WTC11 (cell line): ENCODE measurements around the gene PRR7. TPM values are rescaled to one million over a fixed set of nuclear protein-coding genes. Genes with fewer than 3 reads are reported as not detected.

Experiments
- ARID4B ChIP-seq: sonication (generic); formaldehyde crosslinking; IDR thresholded peaks from 2 replicates; pipeline ENCODE4 v1.8.0; 2023; ENCODE audit warnings: missing genetic modification reagents, mild to moderate bottlenecking, borderline replicate concordance
- ATF3 ChIP-seq: sonication (generic); formaldehyde crosslinking; conservative IDR thresholded peaks from 2 replicates; pipeline ENCODE4 v1.8.1; 2022; ENCODE audit warnings: mild to moderate bottlenecking, missing genetic modification reagents
- ATF6 ChIP-seq: sonication (generic); formaldehyde crosslinking; IDR thresholded peaks from 2 replicates; pipeline ENCODE4 v1.8.1; 2023; ENCODE audit warnings: mild to moderate bottlenecking, missing genetic modification reagents
- E2F1 ChIP-seq: sonication (generic); formaldehyde crosslinking; IDR thresholded peaks from 2 replicates; pipeline ENCODE4 v1.8.0; 2022; ENCODE audit warnings: mild to moderate bottlenecking, missing genetic modification reagents
- EMX1 ChIP-seq: fragments of 250-450 bp; sonication (Bioruptor Pico); IDR thresholded peaks from 2 replicates; pipeline ENCODE4 v1.8.0; 2021; ENCODE audit warnings: mild to moderate bottlenecking
- ESRRA ChIP-seq: sonication (generic); formaldehyde crosslinking; IDR thresholded peaks from 2 replicates; pipeline ENCODE4 v1.8.1; 2022; ENCODE audit warnings: mild to moderate bottlenecking, missing genetic modification reagents, borderline replicate concordance
- ETV6 ChIP-seq: sonication (generic); formaldehyde crosslinking; IDR thresholded peaks from 2 replicates; pipeline ENCODE4 v1.8.1; 2022; ENCODE audit warnings: mild to moderate bottlenecking, missing genetic modification reagents
- FOXJ3 ChIP-seq: sonication (generic); formaldehyde crosslinking; IDR thresholded peaks from 2 replicates; pipeline ENCODE4 v1.9.0; 2021; ENCODE audit warnings: missing genetic modification reagents, mild to moderate bottlenecking, borderline replicate concordance
- FOXK1 ChIP-seq: sonication (generic); formaldehyde crosslinking; IDR thresholded peaks from 2 replicates; pipeline ENCODE4 v1.8.0; 2022; ENCODE audit warnings: mild to moderate bottlenecking, moderate library complexity, missing genetic modification reagents
- FOXP1 ChIP-seq: sonication (generic); formaldehyde crosslinking; IDR thresholded peaks from 2 replicates; pipeline ENCODE4 v1.8.0; 2022; ENCODE audit warnings: missing genetic modification reagents, mild to moderate bottlenecking, moderate library complexity, borderline replicate concordance
- FOXP4 ChIP-seq: sonication (generic); formaldehyde crosslinking; IDR thresholded peaks from 2 replicates; pipeline ENCODE4 v1.8.0; 2022; ENCODE audit warnings: mild to moderate bottlenecking, missing genetic modification reagents
- GABPB1 ChIP-seq: sonication (generic); formaldehyde crosslinking; IDR thresholded peaks from 2 replicates; pipeline ENCODE4 v1.8.1; 2023; ENCODE audit warnings: mild to moderate bottlenecking, missing genetic modification reagents
- IRF1 ChIP-seq: sonication (generic); formaldehyde crosslinking; IDR thresholded peaks from 2 replicates; pipeline ENCODE4 v1.8.0; 2023; ENCODE audit warnings: missing genetic modification reagents
- MAX ChIP-seq: sonication (generic); formaldehyde crosslinking; IDR thresholded peaks from 2 replicates; pipeline ENCODE4 v1.8.0; 2022; ENCODE audit warnings: mild to moderate bottlenecking, missing genetic modification reagents
- MYBL2 ChIP-seq: sonication (generic); formaldehyde crosslinking; IDR thresholded peaks from 2 replicates; pipeline ENCODE4 v1.8.1; 2023; ENCODE audit warnings: mild to moderate bottlenecking, moderate library complexity, missing genetic modification reagents
- NFE2L1 ChIP-seq: sonication (generic); formaldehyde crosslinking; IDR thresholded peaks from 2 replicates; pipeline ENCODE4 v1.8.1; 2023; ENCODE audit warnings: missing genetic modification reagents
- NFYB ChIP-seq: sonication (generic); formaldehyde crosslinking; conservative IDR thresholded peaks from 2 replicates; pipeline ENCODE4 v1.8.0; 2022; ENCODE audit warnings: low read depth, missing genetic modification reagents
- NR1H2 ChIP-seq: sonication (generic); formaldehyde crosslinking; IDR thresholded peaks from 2 replicates; pipeline ENCODE4 v1.9.0; 2021; ENCODE audit warnings: mild to moderate bottlenecking, moderate library complexity, missing genetic modification reagents
- NR2C2 ChIP-seq: sonication (generic); formaldehyde crosslinking; IDR thresholded peaks from 2 replicates; pipeline ENCODE4 v1.8.0; 2022; ENCODE audit warnings: mild to moderate bottlenecking, missing genetic modification reagents
- OVOL2 ChIP-seq: fragments of 250-450 bp; sonication (Bioruptor Pico); IDR thresholded peaks from 2 replicates; pipeline ENCODE4 v1.9.0; 2021; ENCODE audit warnings: mild to moderate bottlenecking, borderline replicate concordance
- SMAD3 ChIP-seq: sonication (generic); formaldehyde crosslinking; IDR thresholded peaks from 2 replicates; pipeline ENCODE4 v1.8.0; 2022; ENCODE audit warnings: missing genetic modification reagents, mild to moderate bottlenecking, borderline replicate concordance
- SMAD4 ChIP-seq: sonication (generic); formaldehyde crosslinking; IDR thresholded peaks from 2 replicates; pipeline ENCODE4 v1.8.0; 2022; ENCODE audit warnings: mild to moderate bottlenecking, missing genetic modification reagents
- TEAD1 ChIP-seq: sonication (generic); formaldehyde crosslinking; IDR thresholded peaks from 2 replicates; pipeline ENCODE4 v1.8.0; 2022; ENCODE audit warnings: mild to moderate bottlenecking, missing genetic modification reagents
- USF1 ChIP-seq: sonication (generic); formaldehyde crosslinking; IDR thresholded peaks from 2 replicates; pipeline ENCODE4 v1.8.0; 2022; ENCODE audit warnings: mild to moderate bottlenecking, missing genetic modification reagents
- USF2 ChIP-seq: sonication (generic); formaldehyde crosslinking; IDR thresholded peaks from 2 replicates; pipeline ENCODE4 v1.8.1; 2023; ENCODE audit warnings: mild to moderate bottlenecking, missing genetic modification reagents, moderate library complexity
- ZBTB21 ChIP-seq: sonication (generic); formaldehyde crosslinking; IDR thresholded peaks from 2 replicates; pipeline ENCODE4 v1.8.1; 2023; ENCODE audit warnings: mild to moderate bottlenecking, missing genetic modification reagents, borderline replicate concordance
- ZNF263 ChIP-seq: sonication (generic); formaldehyde crosslinking; IDR thresholded peaks from 2 replicates; pipeline ENCODE4 v1.8.1; 2022; ENCODE audit warnings: low read depth, mild to moderate bottlenecking, moderate library complexity, missing genetic modification reagents
- total RNA-seq: library from RNA; stranded (reverse); gene quantifications from 3 replicates; pipeline ENCODE4 v1.2.3, GENCODE V29; 2021

Gene PRR7
- total RNA-seq, 1 experiment from 2014 or later: 13.1 TPM

- TF ChIP-seq ARID4B (CRISPR knock-in tag) (peak; percentile 48; the same call in 1 of the 2 replicates), ESRRA (CRISPR knock-in tag) (peak; percentile 59; the same call in 1 of the 2 replicates), FOXP1 (peak; percentile 95), NR1H2 (CRISPR knock-in tag) (no peak), NFE2L1 (CRISPR knock-in tag) (peak; percentile 90), IRF1 (0 out of 2 replicates have a peak, but pooled peaks have one; percentile 15), TEAD1 (CRISPR knock-in tag) (no peak), GABPB1 (CRISPR knock-in tag) (peak; percentile 64; the same call in 1 of the 2 replicates), ATF3 (CRISPR knock-in tag) (no peak), USF1 (CRISPR knock-in tag) (no peak; the same call in 1 of the 2 replicates), NR2C2 (0 out of 2 replicates have a peak, but pooled peaks have one; percentile 9), SMAD4 (CRISPR knock-in tag) (no peak), SMAD3 (CRISPR knock-in tag) (peak; percentile 36; the same call in 1 of the 2 replicates), E2F1 (CRISPR knock-in tag) (no peak), ZBTB21 (CRISPR knock-in tag) (peak; percentile 67; the same call in 1 of the 2 replicates), MYBL2 (CRISPR knock-in tag) (peak; percentile 78), ATF6 (no peak), ETV6 (CRISPR knock-in tag) (peak; percentile 70; the same call in 1 of the 2 replicates), FOXP4 (CRISPR knock-in tag) (peak; percentile 70), NFYB (peak; percentile 1; the same call in 1 of the 2 replicates), ZNF263 (CRISPR knock-in tag) (no peak), FOXJ3 (CRISPR knock-in tag) (no peak), EMX1 (CRISPR knock-in tag) (peak; percentile 94), OVOL2 (CRISPR knock-in tag) (no peak), USF2 (CRISPR knock-in tag) (peak; percentile 74), FOXK1 (CRISPR knock-in tag) (peak; percentile 85), MAX (CRISPR knock-in tag) (peak; percentile 56; the same call in 1 of the 2 replicates)
Measured at GRCh38 chr5:177455036-177455660, 8.5 kb downstream of the PRR7 start (continued).
